Erythroblast (primary cell): ENCODE measurements around the gene TNIK.
"Not testable (repeated sequence)": the region's sequence is repeated elsewhere in the genome, so short reads cannot be mapped to it uniquely, and the experiment has no call there.

Experiments
- GATA1 ChIP-seq: IDR thresholded peaks from 2 replicates; pipeline ENCODE4 v1.6.1; 2011; ENCODE audit warnings: low read depth, mild to moderate bottlenecking, control low read depth, low read length, moderate library complexity
- POLR2A ChIP-seq: IDR thresholded peaks from 2 replicates; pipeline ENCODE4 v1.6.1; 2011; ENCODE audit warnings: mild to moderate bottlenecking, low read length

- not testable (repeated sequence) for TF ChIP-seq POLR2A, GATA1
Observed at GRCh38 chr3:171118993-171119392, 341.2 kb downstream of the TNIK start.
